NCI-H2196 treated with DMSO at 0.1 percent for 48 hours (cell line): ENCODE results near the gene IRX6.

Source experiments
- DNase-seq: peaks from one replicate; lab custom pipeline; 2025; ENCODE audit not compliant: unreplicated experiment; lab: John Stamatoyannopoulos, UW

Gene IRX6

DNA sequence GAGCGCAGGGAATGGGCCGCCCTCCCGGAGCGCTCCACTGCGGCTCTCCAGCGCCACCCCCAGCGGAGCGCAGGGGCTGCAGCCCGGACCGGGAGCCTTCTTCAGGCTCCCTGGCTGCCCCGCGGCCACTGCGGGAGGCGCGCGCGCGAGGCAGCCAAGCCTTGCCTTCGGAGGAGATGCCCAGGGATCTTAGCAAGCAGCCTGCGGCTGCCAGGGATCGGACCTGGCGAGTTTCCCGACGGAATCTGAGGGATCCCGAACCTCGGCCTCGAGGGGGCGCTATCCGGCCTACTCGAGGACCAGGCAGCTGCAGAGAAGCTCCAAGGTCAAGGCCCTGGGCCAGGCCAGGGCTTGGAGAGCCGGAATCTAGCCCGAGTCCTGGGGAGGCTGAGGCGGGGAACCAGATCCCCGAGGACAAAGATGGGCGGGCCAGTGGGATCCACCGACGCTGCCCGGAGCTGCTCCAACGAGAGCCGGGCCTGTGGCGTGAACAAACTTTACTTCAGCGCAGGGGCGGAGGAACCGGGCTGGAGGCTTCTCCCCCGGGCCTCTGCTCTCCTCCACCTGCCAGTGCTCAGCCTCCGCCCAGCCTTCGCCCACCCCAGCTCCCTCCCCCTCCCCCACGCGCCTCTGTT lies at the start of gene IRX6:
TSS of gene IRX6 (plus strand) at position 567 of the 635 bp plus-strand sequence. CDS start 889 bp downstream, outside the sequence.
- no peak for DNase-seq

DNA sequence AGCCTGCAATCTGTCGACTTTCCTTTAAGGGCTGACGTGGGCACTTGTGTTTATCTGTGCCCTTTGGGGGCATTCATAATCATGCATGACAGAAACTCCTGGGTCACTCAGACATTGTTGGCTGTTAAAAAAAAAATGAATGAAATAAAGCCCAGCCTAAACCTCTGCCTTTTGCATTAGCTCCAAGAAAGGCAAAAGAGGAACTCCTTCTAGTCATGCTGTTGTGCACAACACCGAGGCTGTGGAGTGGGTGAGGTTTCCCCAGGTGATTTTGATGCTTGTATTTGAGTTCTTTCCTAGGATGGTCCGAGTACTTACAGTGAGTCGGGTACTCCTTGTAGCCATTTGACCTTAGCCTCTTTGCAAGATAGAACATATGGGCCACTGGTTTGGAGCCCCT lies 49.6 kb upstream of the IRX6 start:
- DNase-seq, result no peak

DNA sequence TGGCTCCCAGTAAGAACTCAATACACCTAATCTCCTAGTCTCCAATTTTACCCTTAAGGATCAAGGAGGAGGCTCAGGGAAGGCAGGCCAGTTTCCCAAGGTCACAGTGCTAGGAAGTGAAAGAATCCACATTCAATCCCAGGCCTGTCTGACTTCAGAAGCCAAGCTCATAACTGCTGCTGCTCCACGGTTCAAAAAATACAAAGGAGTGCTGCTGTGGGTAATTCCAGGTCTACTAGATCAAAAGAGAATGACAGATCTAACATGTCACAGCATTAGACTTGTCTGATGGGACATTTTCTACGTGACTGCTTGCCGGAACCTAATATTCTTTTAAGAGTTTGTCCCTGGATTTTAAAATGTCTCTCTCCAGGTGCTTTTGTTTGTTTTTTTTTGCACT lies 48.8 kb upstream of the IRX6 start:
- DNase-seq, result no peak

DNA sequence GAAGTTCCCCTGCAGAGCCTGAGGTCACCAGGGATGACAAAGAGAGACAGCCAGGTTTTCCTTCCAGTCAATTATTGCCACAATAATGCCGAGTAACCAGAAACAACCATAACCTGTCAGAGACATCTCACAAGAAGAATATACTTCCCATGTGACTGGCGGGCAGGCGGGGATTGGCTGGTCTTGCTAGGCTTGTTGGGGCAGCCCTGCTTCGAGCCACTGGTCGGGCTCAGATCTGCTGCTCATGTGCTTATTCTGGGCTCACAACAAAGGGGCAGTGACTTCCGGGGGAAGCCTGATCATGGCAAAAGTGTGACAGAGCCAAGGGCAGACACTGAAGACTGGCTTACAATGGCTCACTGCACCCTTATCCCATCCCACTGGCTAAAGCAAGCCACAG lies 48.1 kb upstream of the IRX6 start:
- no peak for DNase-seq

DNA sequence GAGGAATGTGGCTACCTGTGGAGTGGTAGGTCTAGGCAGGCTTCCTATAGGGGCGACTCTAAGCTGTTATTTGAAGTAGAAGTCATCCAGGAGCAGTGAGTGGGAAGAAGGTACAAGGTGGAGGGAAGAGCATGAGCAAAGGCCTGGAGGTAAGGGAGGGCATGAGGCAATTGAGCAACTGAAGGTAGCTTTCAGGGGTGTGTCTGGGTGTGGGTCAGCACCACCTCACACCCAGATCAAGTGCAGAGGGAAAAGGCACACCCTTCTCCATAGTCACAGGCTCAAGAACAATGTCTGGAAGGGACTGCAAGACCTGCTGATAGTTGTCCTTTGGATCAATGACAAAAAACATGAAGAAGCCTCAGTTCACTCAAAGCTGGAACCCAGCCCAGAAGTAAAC lies 46.5 kb upstream of the IRX6 start:
- no peak for DNase-seq

DNA sequence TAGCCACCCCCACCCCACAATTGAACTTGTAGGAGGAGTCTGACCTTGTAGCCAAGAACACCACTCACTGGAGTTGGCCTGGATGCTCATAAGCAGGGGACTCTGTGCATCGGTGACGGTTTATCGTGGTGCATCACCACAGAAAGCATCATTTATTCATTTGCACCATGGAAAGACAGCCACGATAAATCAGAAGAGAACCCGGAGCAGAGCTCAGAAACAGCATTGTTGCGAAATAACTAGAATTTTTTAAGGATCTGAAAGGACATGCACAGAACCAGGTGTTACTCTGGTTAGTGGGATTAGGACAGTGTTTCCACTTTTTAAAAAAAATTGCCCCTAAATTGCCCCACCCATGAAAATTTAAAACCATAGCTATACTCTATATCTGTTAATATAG lies 44.4 kb upstream of the IRX6 start:
- no peak for DNase-seq

DNA sequence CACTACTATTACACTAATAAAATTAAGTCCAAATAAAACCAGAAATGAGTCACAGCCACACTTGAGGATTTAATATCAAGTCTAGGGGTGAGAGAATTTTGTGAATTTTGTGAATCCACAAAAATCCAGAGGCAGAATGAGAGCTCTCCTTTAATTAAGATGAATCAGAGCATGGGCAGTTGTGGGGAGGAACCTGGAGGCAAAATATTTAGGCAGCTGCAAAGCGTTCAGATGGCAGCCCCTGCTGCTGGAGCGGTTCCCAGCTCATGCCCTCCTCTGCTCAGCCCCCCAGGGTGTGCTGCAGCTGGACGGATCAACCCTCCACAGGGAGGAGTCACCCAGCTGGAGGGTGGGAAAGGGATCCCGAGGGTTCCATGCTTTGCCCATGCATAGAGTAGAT lies 43.4 kb upstream of the IRX6 start:
- no peak for DNase-seq

DNA sequence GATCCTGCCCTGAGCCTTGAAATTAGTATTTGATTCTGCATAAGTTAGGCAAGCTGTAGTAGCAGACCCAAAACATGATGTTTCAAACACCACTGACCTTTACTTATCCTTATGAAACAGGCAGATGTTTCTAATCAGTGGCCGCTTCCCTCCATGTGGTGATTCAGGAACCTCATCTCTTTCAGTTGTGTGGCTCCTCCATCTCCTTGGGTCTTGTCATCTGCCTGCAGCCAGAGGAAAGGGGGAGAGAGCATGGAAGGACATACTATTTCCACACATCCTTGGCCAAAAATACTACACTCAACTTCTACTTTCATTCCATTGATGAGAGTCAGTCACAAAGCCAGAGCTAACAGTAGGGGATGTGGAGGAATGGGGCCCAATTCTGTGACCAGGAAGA lies 41.6 kb upstream of the IRX6 start:
- DNase-seq, result no peak

DNA sequence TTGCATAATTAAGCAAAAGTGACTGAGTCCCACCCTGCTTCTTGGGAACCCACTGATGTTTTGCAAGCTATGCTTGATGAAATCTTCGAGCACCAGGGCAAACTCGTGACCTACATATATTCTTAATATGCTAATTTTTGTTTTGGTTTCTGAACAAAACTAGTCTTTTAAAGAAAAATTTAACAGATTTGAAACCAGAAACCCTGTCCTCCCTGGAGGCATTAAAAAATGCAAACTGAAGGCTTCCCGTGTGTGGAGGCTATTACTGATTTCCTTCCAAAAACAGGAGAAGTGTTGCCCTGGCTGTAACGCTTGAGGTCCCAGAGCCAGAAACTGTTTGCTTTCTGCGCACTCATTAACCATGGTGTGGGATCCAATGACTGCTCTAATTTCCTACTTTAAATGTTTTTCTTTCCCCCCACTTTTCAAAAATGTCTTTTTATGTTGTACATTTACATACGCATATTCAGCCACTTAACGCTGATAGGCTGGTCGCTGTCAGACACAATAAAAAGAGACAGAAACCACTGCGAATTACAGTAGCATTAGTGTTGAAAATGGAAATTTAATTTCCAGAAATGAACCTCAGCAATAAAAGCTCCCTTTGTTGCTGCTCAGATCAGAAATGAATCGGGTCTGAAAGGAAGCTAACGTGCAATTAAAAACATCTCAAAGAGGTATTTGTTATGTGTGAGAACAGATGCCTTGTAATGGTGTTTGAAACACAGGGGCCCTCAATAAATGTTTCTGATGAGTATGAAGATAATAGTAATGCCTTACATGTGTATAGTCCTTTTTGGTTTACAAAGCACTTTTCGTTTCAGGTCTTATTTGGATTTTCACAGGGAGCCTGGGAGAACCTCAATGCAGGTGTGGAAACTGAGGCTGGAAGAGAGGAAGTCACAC lies 39.9 kb upstream of the IRX6 start:
- no peak for DNase-seq

DNA sequence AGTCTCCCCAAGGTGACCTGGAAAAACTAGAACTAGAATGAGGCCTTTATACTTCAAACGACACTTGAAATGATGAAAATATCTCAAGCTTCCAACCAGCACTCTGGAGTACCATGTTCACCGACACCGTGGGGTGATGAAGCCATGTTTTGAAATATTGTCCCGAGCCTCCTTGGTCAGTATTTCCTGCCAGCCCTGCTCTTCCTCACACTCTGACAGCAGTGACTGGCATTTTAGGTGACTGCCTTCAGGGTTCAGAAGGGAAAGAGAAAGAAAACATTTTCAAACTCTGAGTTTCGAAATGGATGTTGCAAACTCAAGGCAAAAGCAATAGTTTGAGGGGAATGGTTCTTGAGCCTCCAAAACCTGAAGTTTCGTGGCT lies 39.3 kb upstream of the IRX6 start:
- no peak for DNase-seq

DNA sequence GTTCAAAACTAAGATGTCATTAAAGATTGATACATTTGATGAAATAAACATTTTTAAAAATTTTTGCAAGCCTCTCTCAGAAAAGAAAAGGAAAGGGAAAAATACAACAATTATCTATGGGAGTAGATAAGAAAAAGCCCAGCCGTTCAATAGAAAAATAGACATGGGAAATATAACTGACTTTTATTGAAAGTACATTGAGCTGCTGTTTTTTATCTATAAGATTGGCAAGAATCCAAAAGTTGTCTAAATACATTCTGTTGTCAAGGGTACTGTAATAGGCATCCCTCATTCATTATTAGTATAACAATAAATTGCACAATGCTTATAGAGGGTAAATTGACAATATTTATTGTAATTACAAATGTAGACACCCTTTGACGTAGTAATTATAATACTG lies 38.4 kb upstream of the IRX6 start:
- DNase-seq, result no peak

DNA sequence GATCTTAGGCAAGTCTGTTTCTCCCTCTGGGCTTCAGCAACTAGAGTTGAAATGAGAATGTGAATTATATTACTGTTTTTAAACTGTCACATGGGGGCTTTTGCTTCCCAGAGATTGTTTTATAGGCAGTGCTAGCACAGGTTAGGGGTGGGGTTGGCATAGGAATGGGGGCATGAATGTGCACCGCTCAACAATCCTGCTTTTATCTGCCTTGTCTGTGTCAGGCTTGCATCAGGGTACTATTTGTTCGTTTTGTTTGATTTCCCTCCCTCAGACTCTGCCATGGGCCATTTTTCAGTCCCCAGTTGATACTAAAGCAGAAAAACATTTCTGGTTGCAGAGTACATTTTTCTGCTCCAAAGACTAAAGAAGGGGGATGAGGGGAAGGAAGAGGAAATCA lies 34.6 kb upstream of the IRX6 start:
- DNase-seq, result no peak

DNA sequence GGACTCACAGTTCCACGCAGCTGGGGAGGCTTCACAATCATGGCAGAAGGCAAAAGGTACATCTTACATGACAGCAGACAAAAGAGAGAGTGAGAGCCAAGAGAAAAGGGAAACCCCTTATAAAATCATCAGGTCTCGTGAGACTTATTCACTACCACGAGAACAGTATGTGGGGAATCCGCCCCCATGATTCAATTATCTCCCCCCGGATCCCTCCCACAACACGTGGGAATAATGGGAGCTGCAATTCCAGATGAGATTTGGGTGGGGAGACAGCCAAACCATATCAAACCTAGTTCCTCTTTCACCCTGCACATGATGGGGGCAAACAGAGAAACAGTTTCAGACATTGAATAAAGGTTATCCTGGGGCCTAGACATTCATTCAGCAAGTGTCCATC lies 32.2 kb upstream of the IRX6 start:
- no peak for DNase-seq

DNA sequence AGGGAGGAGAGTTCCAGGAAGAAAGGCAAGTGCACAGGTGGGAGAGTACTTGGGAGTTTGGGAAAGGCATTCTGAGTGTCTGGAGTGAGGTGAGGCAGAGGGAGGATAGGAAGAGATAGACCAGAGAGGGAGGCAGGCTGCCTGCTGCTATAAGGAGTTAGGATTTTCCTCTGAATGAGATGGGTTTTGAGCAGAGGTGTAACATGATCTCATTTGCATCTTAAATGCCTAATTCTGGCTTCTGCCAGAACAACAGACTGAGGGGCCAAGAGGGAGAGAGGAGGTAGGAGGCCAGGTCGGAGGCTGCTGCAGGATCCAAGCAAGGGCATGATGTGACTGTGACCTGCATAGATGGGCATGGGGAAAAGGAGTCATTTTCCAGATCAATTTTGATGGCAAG lies 31.5 kb upstream of the IRX6 start:
- no peak for DNase-seq

DNA sequence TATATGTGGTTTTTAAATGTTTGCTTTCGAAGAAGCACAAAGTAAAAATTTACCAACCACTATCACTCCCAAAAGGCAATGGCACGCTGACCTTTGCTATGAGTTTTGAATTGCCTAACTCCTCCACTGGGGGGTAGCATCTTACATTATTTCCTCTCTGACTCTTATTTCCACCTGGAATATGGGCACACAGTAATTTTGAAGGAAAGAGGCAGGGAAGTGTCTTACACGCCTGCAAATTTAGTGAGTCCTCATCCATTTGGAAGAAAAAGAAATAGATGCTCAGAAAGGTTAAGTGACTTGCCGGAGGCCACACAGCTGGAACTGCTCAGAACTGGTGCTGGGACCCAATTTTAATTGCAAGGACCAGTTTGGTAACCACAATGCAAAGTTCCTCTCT lies 29.9 kb upstream of the IRX6 start:
- no peak for DNase-seq

DNA sequence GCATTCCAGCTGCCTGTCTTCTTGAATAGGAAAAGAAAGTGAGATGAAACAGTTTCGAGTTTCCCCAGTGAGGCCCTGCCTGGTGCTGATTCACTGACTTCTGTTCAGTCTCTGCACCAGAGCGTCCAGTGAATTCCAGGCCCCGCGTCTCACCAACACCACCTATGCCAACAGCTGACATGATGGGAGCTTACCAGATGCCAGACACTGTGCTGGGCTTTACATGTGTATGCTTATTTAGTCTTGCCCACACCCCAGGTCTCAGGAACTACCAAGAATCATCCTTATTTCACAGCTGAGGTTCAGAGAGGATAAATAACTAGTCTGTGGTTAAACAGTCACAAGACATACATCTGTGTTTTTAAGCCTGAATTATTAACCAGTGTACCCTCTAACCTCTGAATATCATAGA lies 29.1 kb upstream of the IRX6 start:
- no peak for DNase-seq

DNA sequence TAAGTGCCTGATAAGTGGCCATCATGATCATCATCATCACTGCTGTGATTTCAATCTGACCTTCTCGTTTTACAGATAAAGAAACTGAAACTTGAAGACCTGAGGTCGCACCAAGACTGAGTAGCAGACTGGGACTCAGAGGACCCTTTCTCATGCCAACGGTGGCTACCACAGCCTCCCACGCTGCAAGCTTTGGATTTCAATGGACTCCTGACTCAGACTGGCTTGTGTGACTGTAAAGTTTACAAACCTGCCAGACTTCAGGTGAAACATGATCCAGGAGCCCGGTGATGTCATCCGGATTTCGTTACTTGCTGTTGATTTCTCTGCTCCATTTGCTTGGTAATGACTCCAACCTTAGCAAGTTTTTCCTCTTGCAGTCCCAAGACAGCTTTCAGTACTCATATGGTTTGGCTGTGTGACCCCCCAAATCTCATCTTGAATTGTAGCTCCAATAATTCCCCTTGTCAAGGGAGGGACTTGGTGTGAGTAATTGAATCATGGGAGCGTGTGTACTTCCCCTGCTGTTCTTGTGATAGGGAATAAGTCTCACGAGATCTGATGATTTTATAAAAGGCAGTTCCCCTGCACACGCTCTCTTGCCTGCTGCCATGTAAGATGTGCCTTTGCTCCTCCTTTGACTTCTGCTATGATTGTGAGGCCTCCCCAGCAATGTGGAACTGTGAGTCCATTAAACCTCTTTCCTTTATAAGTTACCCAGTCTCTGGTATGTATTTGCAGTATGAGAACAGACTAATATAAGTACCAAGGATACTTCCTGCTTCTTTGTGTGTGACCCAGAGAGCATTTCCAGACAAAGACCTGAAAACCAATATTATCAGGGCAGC lies 26.7 kb upstream of the IRX6 start:
- no peak for DNase-seq

DNA sequence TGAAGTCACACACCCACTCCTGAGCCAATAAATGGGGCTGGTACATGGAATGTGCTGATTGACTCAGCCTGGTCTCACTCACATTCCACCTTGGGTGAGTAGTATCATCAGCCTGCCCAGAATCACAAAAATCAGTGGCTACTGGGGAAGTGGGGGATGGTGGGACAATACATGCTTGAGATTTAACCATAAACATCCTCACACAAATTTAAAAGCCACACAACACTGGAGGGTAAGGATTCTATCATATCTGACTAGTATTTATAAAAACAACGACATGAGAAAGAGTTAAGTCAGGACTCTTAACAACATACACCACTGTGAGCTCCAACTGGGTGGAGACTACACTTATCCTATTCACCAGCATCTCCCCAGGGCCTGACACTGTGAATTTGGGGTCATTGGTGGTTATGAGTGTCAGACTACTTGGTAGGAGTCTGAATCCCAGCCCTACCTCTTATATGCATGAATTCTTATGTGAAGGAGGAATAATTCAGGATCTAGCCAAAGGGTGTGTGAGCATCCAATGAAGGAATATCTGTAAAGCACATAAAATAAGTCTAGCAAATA lies 26.0 kb upstream of the IRX6 start:
- DNase-seq, result no peak

DNA sequence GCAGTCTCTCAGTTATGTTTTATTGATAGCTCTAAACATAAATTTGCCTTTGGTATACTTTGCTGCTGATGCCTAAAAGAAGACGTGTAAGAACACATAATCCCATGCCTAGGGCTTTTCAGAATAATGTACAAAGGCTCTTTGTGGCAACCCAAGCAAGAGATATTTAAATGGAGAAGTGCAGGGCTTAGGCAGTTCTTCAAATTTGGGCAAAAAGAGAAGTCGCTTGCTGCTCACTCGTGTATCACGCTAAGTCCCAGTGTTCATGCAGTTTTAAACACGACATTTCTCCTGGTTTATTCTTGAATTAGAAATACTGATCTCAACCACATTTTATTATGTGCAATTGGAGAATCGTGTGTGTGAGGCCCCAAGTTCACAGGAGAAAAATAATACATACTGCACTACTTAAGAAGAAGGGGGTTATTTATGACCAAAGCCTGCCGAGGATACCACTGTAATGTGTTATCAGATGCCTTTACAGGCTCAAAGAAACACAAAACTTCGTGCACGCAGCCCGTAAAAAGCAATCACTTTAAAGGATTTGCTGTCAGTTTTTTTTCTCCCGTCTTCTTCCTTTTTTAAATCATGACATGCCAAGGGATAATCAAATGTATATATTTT lies 22.5 kb upstream of the IRX6 start:
- no peak for DNase-seq

DNA sequence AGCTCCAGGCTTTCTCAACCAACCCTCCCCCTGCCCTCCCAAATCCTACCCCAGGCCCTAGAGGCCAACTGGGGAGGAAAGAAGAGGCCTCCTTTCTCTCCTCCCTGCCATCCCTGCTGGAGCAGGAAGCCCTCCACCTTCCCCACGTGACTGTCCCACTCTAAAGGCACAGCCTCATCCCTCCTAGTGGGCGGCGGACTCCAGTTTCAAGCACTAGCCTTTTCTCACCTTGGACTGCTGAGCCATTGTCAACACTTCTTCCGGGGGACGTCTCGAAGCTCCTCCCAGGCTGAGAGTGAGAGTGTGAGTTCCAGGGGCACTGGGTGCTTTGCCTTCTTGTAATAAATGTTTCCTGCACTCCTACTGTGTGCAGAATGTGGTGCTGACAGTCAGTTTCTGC lies 21.4 kb upstream of the IRX6 start:
- no peak for DNase-seq

DNA sequence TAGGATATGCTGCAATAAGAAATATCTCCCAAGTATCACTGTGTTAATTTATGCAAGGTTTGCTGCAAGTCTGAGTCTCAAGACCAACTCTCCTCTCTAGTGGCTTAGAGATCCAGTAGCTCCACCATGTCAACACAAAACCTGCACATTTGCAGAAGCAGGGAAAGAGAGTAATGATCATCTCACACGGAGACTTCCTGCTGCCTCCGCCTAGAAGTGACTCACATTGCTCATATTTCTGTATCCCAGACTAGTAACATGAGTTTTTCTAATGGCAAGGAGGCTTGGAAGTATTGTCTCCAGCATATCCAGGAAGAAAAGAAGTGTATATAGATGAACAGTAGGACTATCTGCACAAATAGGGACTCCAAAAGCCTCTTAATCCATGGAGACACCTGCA lies 15.0 kb upstream of the IRX6 start:
- DNase-seq, result no peak
